Right kidney (tissue), 9 donors: ENCODE data around the gene SPIRE2.
"Not testable (repeated sequence)": the region's sequence is repeated elsewhere in the genome, so short reads cannot be mapped to it uniquely, and the experiment has no call there.

ENCODE experiments used
- DNase-seq: peaks from one replicate; pipeline ENCODE4 v3.0.0-alpha.2; 2016
- long read RNA-seq, 8 donors: transcript quantifications; one replicate each; lab custom pipeline, GENCODE V29; 2026

Gene SPIRE2
- long read RNA-seq, donor 1, partial matches to known transcripts = 0 of 1 reads
- long read RNA-seq, donor 1, other reads (novel, unspliced or antisense) = 0 of 1 reads
- long read RNA-seq, donor 2, partial matches to known transcripts = 0 of 1 reads
- long read RNA-seq, donor 2, other reads (novel, unspliced or antisense) = 0 of 1 reads
- long read RNA-seq, donor 3 = 0 reads
- long read RNA-seq, donor 4 = 0 reads
- long read RNA-seq, donor 5, partial matches to known transcripts = 0 of 4 reads
- long read RNA-seq, donor 5, other reads (novel, unspliced or antisense) = 0 of 4 reads
- long read RNA-seq, donor 6 = 0 reads
- long read RNA-seq, donor 7 = 0 reads
- long read RNA-seq, donor 8 = 0 reads

GRCh38 chr16:89828199-89828869 is at the start of gene SPIRE2:
Gene SPIRE2 (plus strand): TSS chr16:89828475. CDS start chr16:89828551, 76 bp downstream.
- DNase-seq = peak; percentile 62

- DNase-seq = no peak
Measured at GRCh38 chr16:89779231-89779908, 48.9 kb upstream of the SPIRE2 start.

GRCh38 chr16:89779909-89780305 is 48.4 kb upstream of the SPIRE2 start:
- no peak for DNase-seq

DNA sequence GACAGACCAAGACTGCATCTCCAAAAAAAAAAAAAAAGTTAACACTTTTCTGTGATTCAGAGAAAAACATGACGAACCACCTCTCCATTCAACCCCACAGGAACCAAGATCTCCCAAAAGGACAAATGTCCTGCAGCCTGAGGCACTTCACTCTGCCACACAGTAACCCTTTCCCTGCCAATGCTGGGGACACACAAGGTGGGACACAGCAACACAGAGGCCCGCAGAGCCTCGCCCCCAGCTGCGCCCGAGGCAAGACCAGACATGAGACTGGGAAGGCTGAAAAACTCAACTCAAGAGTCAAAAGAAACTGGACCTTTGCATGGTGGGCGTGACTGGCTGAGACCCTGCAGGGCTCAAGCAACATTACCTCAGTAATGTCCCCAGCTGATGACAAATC is 45.8 kb upstream of the SPIRE2 start:
- DNase-seq = no peak

DNA sequence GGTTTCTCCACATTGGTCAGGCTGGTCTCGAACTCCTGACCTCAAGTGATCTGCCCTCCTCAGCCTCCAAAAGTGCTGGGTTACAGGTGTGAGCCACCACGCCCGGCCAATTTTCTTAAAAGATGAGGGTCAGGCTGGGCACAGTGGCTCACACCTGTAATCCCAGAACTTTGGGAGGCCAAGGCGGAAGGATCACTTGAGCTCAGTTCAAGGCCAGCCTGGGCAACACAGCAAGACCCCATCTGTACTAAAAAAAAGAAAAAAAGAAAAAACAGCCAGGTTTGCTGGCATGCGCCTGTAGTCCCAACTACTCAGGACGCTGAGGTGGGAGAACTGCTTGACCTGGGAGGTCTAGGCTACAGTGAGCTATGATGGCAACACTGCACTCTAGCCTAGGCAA is 44.3 kb upstream of the SPIRE2 start:
- DNase-seq = not testable (repeated sequence)

DNA sequence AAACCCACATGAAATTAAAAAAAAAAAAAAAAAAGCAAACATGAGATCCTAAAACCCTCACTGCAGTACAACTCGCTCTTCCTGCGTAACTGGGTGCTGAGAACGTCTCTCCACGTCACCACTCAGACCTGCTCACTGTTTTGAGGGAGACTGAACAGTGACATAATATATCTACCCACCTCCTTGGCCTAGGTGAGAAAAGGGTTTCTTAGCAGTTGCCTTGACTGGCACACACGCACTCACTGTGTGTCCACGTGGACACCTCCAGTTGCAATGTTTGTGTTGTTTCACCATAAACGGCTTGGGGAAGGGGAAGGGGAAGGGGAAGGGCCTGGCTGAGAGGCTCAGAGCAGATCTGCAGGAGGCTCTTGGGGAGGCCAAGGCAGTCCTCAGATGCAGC is 43.9 kb upstream of the SPIRE2 start:
- no peak for DNase-seq

GRCh38 chr16:89785523-89786155 is 42.6 kb upstream of the SPIRE2 start:
- DNase-seq = no peak

- DNase-seq = no peak
Measured at GRCh38 chr16:89786474-89787364, 41.6 kb upstream of the SPIRE2 start.

GRCh38 chr16:89787365-89787805 is 40.9 kb upstream of the SPIRE2 start:
- DNase-seq = no peak

DNA sequence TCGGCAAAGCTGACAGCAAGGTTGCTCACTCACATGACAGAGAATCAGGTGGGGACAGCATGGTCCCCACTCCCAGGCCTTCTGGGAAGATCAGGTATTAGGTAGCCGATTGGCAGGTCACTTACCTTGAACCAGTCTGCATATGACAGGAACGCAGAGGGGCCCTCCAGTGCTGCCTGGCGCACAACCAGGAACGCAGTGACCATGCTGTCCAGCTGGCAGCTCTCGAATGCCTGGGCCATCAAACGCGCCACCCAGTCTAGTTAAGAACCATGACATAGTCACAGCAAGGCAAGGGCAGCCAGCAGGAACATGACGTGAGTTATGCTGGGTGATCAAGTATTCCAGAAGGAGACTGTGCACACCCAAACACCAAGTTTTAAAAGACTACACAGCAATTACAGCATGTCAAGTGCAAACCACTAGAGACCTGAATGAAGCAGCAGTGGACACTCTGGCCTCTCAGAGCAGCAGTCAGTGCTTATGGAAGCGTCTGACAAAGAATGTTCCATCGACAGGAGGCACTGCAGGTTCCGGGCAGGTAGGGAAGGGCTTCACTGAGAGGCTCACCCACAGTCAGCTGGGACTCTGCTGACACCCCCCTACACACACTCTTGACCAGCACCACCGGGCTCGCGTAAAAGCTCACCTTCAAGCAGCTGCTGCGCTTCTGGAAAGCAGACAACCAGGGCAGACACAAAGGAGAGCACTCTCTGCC is 36.8 kb upstream of the SPIRE2 start:
- no peak for DNase-seq

GRCh38 chr16:89793092-89793491 is 35.2 kb upstream of the SPIRE2 start:
- not testable (repeated sequence) for DNase-seq

- no peak for DNase-seq
Measured at GRCh38 chr16:89793955-89794354, 34.3 kb upstream of the SPIRE2 start.

DNA sequence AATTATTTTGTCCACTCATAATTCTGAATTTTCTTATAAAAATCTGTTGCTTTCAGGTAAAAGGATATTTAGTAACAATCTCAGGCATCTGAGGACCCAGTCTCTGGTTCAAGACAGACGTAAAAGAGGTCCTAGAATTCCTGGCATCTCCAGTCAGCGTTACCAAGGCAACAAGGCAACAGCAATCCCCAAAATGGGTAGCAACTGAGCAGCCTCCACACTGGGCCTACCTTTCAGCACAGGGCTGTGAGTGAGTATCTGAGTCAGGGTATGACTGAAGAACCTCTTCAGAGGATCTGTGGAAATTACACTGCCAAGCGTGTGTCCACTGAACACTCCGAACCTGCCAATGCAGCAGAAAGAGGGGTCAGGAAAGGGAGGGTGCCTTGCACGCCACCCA is 32.6 kb upstream of the SPIRE2 start:
- no peak for DNase-seq

DNA sequence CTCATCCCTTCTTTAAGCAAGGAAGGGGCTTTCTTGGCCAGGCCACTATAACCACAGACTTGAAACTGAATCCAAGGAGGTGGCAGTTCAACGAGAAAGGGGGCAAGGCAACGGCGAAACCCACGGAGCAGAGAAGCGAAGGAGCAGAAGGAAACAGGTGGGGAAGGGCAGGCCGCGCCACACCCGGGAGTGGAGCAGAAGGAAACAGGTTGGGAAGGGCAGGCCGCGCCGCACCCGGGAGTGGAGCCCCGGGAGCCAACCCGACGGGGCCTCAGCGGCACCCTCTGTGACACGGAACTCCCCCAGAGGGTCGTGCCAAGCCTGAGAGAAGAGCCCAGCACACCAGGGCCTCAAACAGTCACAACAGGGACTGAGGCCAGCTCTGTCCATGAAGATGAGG is 32.2 kb upstream of the SPIRE2 start:
- no peak for DNase-seq

- no peak for DNase-seq
Measured at GRCh38 chr16:89798126-89798525, 30.1 kb upstream of the SPIRE2 start.

GRCh38 chr16:89798832-89799370 is 29.4 kb upstream of the SPIRE2 start:
- DNase-seq = no peak

- no peak for DNase-seq
Measured at GRCh38 chr16:89801800-89802199, 26.5 kb upstream of the SPIRE2 start.

DNA sequence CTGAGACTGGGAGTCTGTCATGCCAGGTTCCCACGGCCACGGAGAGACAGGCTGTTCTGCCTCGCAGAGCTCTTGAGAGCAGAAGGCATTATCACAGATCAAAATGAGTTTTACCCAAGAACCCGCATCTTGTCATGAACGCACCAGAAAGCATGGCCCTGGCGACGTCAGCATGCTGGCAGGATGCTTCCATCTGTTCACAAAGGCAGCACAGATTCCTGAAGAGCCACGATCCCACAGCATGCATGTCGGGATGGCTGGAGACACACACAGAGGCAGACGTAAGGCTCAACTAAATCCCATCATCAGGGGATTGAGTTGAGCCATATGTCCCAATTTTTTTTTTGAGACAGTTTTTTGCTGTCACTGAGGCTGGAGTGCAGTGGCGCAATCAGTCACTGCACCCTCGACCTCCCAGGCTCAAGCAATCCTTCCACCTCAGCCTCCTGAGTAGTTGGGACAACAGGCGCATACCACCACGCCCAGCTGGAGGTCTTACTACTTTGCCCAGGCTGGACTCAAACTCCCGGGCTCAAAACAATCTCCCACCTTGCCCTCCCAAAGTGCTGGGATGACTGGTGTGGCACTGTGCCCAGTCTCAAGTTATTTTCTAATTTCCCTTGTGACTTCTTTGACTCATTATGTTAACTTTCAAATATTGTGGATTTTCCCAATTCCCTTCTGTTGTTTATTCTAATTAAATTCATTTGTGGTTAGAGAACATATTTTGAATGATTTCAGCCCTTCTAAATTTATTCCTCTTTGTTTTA is 23.0 kb upstream of the SPIRE2 start:
- no peak for DNase-seq

- not testable (repeated sequence) for DNase-seq
Measured at GRCh38 chr16:89806589-89807193, 21.6 kb upstream of the SPIRE2 start.

GRCh38 chr16:89808475-89808874 is 19.8 kb upstream of the SPIRE2 start:
- no peak for DNase-seq
